GM21447 (cell line): ENCODE results near the gene CDH13.
A peak's percentile ranks its signal among the peaks of the same experiment; 100 is the strongest.

Experiments
- ATAC-seq: cut with Tn5 transposase; IDR thresholded peaks from one replicate; pipeline ENCODE4 v1.9.1; 2021; ENCODE audit not compliant: unreplicated experiment

Gene CDH13

DNA sequence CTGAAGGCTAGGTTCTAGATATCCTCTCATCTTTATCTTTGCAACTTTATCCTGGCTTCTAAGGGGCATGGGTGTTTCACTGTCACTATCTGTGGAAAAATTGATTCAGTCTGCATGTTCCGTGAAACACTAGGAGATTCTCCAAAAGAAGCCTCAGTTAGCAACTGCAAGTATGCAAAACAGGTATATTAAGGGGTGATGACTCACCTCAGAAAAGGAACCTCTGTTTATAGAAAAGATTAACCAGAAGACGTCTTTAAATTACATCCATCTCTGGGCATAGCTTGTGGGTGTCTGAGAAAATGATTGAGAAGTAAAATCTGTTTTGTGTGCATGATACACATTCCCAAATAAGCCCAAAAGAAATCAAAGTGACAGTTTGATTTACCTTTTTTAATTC lies 827.2 kb downstream of the CDH13 start:
- ATAC-seq: peak; percentile 71

DNA sequence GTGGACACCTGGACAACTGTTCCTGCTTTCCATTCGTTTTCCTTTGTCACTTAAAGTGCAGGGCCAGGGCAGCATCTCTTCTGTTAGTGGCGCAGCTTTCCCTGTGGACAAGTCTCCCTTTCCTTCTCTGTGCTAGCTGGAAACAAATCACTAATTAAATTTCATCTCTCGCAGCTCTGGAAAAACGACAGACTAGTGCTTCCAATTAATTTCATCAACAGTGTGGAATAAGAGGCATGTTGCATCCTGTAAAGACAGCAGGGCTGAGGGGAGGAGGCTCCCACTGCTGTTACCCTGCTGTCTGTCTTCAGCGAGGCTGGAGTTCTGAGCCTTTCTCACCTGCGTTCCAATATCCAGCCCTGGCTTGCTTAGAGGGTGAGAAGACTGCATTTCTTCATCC lies 828.9 kb downstream of the CDH13 start:
- no peak for ATAC-seq

DNA sequence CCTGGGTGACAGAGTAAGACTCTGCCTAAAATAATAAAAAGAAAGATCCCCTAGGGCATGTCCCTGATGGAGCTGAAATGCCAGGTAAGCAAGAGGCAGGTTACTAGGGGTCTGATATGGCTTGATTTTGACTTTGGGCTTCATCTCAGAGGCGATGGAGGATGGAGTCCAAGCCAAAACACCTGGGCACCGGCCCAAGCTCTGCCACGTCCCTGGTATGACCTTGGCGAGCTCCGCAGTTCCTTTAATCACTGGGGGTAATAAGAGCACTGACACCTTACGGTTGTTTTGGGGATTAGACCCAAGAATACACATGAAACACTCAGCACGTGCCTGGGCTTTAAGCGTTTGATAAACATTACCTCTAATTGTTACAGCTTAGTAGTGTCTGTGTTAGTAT lies 830.2 kb downstream of the CDH13 start:
- no peak for ATAC-seq

DNA sequence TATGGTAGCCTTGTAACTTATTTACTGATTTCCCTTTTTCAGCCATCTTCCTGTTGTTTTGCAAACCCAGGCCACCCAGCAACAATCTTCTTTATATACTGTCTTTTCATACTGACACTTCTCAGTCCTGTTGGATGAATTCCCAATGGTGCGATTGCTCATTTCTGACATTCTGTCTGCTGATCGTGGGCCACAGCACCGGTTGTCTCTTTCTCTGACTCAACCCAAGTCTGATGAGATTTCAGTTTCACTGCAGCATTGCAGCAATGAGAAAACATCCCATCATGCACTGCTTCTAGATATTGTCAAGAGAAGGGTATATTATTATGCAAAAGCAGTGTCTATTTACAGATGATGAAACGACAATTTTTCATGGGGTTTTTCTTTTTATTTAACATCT lies 831.8 kb downstream of the CDH13 start:
- ATAC-seq: peak; percentile 80

DNA sequence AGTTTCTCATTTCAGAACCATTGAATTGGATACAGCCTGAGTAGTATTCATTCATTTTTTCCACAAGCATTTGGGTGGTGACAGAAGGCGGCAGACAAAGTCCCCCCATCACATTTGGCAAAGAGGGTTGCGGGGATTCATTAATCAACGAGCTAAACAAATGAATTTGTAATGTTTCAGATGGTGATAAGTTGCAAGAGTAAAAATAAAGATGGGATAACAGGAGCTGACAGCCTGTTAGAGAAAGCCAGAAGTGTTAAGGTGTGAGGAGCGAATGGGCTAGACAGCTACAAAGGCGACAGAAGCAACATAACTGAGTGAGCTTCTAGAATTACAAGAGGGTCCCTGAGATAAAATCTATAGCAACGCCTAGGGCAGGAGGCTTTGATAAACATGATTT lies 838.2 kb downstream of the CDH13 start:
- ATAC-seq: no peak

DNA sequence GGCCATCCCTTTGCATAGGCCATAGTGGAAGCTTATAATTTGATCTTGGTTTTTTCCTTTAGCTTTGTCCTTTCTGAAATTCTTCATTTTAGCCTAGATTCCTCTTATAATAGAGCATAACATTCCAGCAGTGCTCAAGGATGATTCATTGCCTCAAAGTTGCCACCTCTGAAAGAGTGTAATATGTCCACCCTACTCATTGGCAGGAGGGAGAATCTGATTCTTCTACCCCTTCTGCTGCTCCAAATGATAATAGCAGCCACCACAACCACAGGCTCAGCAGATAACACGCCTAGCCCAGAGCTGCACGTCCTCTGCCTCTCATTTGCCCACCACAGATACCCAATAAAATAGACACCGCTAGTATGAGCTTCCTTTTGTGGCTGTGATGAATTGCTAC lies 843.6 kb downstream of the CDH13 start:
- ATAC-seq: no peak

DNA sequence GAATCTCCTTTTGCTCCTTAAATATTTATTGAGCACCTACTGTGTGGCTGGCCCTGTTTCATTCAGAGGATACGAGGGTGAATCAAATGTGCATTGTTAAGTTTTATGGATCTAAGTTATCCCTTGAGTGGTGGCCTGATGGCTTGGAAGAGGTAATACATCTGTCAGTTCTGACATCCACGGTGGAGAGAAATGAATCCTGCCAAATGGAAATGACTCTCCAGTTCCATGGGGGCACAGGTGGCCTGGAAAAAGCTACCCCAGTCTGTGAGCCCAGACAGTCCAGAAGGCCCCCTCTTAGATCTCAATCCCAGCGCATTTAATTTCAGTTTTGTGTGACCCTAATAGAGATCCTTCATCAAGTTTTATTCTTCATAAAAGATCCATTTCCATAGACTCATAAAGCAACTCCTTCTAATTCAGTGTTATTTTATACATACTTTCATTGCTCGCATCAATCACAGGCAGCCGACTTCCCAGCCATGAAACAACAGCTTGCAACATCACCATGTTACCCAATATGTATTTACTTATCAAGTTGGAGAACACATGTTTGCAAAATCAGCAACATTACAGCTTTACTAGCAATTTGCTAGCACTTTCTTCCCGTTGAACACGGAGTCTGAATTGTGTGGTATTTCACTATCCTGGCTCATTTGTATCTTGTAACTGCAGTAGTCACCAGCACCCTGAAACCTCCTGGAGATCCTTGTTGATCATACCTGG lies 846.2 kb downstream of the CDH13 start:
- ATAC-seq: no peak

DNA sequence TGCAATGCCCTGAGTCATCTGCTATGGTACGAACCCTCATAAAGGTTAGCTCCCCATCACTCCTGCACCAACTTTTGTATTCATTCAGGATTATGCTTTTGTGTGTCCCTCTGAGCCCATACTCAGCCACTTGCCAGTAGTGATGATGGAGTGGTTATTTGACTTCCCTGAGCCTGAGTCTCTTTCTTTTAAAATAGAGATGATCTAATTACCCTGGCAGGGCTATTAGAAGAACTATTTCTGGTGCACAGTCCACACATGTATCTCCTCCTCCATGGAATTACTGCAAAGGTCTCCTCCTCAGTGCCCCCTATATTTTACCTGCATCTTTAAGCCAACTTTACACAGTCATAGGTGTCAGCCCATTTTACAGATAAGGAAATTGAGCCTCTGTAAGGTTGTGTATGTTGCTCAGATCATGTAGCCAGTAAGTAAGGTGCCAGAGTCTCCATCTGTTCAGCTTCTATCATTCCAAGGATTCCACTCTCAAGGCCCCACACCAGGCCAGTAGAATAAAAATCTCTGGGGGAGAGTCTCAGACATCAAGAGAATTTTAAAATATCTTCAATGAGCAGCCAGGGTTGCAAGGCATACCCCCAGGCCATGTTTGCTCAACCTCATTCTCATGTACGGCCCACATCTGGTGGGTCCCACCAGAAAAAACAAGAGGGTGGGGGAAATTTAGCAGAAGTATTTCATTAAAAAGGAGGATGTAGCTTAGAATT lies 847.3 kb downstream of the CDH13 start:
- ATAC-seq: no peak

DNA sequence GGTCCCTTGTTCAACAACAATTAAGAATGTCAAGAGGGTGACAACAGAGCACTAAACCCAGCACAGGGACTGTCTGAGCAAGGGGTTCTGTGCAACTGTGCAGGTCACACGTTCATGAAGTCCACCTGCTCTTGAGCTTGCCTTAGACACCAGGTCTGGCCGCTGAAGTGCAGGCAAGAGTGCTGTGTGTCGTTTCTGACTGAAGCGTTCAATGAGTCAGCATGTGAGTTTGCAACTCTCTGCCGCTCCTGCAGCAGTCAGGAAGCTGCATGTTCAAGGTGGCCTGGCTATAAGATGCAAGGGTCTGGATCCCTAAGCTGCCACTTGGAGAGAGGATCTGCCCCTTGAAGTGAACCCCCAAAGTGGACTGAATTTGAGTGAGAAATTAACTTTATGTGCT lies 848.3 kb downstream of the CDH13 start:
- ATAC-seq: no peak

DNA sequence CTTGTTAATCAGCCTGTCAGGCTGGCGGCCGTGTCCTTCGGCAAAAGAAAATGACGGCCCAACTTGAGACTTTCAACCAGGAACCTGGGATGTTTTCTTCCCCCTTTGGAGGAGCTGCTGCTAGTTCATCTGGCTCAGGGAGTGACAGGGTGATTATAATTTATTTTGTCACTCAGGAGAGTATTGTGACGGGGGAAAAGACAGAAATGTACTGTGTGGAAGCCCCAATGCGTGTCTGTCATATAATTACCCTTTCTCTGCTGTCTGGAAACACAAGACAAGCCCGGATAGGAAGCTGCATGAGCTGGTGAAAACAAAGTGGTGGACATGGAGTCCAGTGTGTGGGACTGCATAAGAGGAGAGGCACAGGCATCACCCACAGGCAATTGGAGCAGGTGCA lies 854.8 kb downstream of the CDH13 start:
- ATAC-seq: no peak

DNA sequence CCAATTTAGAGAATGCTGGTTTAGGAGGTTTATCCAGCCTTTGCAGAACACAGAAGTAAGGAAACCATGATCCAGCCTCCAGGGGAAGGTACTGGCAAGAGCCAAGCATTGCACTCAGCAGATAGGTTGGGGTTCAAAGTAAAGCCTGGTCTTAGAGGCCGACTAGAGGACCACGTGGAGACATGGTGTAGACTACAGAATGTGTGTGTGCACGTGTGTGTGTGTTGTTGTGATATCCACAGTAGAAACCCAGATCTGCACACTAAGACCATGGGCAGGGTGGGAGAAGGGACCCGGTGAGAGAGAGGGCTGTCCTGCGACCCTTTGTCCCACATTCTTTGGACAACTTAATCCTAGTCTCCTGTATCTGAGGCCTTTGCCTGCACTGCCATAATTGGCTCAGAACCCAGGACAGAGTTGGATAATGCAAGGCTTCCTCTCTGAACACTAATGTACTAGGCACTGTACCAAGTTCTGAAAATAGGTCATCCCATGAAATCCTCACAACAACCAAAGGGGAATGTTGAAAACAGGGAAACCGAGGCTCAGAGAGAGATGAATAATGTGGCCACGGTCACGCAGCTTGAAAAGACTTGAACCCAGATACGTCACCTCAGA lies 855.9 kb downstream of the CDH13 start:
- no peak for ATAC-seq

DNA sequence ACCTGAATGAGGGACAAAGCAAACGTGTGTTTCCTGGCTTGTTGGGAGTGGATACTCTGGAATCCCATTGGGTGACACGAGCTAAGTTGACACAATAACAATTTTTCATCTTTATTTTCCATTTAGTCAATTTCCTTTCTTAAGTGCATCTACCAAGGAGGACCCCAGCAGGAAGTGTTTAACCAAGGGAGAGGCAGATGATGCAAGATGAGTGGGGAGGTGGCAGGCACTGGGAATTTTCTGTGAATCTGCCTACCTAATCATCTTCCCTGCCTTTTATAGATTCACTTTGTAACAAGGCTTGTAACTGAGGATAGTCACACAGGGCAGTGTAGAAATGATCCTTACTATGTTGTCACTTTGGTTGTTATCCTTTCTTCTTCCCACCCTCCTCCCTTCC lies 863.3 kb downstream of the CDH13 start:
- ATAC-seq: no peak

DNA sequence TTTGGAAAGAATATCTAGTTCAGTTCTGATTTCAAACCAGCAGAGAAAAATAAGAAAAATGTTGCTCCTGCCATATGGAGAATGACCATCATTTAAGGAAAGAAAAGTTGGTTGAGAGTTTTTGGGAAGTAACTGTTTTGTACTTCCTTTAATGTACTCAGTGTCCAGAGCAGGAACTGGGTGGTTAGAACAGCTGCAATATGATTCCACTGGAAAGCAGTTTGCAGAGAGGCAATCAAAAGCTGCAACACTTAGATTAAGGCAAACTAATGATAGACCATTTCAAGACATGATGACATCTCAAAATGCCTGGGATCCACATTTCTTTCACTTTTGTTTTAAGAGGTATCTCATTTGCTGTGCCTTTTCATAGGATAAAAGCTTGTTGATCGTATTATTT lies 867.7 kb downstream of the CDH13 start:
- no peak for ATAC-seq

DNA sequence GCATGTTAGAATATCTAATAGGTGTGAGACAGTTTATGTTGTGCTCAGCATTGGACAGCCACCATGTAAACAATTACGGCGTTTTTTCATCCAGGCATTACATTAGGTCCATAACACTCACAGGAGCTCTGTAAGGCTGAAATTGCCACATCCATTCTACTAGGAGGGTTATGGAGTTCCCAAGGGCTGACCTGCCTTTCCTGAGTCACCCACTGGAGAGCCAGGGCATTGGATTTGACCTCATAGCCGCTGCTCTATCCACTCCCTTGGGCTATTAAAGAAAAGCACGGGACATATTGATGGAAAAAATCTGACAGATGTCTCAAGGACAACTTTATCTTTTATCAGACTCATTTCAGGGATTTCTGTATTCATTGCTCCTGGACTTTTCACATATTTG lies 874.7 kb downstream of the CDH13 start:
- ATAC-seq: no peak

DNA sequence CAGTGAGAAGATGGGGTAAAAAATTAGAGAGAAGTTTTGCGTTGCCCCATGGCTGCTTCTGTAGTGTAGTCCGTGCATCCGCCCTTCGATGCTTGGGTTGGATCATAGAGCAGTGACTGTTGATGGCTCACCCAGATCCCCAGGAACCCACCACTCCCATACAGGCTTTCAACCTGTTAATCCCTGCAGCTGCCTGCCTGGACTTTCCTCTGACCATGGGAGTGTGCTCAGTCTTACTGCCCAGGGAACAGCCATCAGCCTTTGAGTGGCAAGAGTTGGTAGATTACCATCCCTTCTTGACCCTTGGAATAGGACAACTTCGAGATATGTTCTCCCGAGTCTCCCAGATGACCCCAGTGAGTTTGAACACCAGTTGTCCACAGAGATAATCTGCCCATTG lies 881.5 kb downstream of the CDH13 start:
- no peak for ATAC-seq

DNA sequence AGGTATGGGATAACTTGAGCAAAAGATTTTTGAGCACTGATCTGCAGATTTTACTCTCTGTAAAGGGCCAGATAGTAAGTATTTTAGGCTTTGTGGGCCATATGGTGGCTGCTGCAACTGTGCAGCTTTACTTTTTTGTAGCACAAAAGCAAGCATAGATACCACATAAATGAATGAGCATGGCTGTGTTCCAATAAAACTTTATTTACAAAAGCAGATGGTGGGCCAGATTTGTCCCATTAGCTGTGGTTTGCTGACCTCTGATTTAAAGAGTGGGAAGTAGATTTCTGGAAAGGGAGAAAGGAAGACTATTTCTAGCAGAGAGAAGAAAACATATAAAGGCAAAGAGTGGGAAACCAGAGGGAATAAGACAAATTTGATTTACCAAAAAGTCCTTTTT lies 882.5 kb downstream of the CDH13 start:
- no peak for ATAC-seq

DNA sequence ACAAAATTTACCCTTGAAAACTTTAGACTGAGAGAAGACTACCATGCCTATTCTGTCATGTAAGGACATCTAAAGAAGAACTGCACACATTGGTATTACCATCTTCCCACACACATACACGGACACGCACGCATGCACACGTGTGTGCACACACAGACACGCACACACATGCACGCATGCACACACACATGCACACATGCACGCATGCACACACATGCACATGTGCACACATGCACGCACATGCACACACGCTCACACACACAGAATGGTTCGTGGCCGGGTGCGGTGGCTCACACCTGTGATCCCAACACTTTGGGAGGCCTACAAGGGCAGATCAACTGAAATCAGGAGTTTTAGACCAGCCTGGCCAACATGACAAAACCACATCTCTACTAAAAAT lies 884.1 kb downstream of the CDH13 start:
- ATAC-seq: no peak

DNA sequence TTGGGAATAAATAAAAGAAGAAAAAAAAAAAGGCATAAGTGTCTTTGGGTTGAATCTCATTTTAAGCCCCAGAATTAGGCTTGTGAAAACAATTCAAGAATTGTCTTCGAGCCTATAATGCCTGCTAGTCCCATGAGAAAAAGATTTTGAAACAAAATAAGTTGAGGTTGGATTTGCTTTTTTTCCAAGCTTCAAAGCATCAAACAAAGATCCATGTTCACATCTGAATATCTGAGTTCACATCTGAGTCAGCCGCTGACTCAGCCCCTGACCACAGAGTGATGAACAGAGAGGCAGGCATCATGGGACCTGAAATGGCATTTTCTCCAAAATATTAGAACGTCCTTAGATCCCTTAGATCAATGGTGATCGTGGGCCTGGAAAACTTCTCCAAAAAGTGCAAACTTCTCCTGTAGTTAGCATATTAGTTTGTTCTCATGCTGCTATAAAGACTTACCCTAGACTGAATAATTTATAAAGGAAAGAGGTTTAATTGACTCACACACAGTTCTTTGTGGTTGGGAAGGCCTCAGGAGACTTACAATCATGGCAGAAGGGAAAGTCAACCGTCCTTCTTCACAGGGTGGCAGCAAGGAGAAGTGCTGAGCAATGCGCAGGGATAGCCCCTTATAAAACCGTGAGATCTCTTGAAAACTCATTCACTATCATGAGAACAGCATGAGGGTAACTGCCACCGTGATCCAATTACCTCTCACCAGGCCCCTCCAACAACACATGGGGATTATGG lies 886.4 kb downstream of the CDH13 start:
- ATAC-seq: no peak

DNA sequence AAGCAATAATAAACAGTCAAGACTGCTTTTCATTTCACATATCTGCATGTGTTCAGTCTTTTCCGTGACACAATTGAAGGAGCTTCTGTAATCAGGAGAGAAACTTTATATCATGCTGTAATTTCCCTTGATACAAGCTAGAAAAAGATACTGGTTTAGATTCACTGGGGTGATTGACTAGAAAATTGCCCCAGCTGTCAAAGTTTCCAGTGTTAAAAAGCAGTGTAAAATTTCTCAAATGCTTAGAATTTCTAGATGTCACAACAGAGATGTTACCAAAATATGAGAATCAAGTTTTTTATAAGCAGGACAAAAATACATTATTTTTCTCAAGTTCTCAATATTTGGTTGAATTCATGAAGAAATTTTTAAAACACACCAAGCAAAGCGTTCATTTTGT lies 888.6 kb downstream of the CDH13 start:
- no peak for ATAC-seq

DNA sequence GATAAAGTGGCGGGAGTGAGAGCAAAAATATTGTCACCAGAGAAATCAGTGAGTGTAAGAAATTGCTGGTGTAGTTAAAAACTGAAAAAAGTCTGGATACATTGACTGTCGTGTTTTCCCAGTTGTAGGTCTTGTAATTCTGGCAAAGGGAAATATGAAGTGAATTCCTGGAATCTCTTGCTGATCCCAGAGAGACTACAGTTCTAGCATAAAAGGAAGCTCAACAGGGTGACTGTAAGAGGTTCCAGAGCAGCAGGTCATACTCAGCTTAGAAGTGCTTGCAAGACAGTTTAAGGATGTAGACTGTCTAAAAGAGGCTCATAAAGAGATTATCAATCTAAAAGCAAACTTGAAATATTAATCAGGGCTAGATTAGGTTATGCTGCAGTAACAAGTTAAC lies 890.2 kb downstream of the CDH13 start:
- ATAC-seq: no peak

DNA sequence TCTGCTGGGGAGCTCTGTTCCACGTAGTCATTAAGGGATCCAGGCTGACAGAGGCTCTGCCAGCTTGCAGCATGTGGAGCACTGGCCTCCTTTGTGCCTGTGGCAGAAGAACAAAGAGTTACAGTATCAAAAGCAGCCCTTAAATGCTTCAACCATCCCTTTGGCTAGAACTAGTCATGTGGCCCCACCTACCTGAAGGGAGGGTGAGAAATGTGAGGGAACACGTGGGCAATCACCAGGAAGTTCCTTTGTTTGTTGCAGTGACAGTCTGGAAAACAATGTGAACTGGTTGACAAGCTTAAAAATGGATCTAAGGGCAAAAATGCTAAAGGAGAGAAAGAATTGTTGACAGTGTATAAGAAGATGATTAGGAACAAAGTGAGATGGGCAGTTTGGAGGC lies 890.6 kb downstream of the CDH13 start:
- no peak for ATAC-seq

DNA sequence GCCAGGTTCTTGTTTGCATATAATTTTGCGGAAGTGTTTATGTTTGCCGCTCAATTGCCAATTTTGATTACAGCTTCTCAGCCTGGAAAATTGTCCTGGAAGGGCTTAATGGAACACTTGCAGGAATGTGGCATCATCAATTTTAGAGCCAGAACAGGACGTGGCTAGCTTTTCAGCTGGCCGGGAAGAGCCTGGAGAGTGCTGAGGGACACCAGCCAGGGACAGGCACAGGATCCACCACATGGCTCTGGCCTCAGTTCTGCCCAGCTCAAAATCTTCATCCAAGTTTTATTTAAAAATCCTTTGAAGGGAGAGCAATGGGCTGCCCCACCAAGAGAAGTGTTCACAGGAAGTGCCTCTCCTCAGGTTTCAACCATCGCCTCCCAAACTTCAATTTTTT lies 893.8 kb downstream of the CDH13 start:
- ATAC-seq: no peak
